Measurements from ENCODE around the gene PDE7B.

The PDE7B gene

DNA sequence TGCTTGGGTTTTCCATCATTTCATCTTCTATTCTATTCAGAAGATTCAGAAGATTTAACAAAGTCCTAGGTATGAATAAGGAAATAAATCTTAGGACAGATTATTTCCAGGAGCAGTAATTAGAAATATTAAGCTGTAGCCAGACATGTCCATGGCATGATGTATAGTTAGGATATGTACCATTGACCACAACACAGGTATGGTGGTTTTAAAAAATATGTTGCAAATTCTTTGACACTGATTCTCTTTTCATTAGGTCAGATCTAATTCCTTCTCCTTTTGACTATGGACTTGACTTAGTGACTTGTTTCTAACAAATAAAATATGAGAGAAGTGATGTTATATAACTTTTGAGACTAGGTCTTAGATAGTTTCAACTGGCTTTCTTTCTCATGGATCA, 23.5 kb upstream of the PDE7B start:
- no peak for DNase-seq (ENCODE audit: low read depth)
- TF ChIP-seq, protein P1, sequence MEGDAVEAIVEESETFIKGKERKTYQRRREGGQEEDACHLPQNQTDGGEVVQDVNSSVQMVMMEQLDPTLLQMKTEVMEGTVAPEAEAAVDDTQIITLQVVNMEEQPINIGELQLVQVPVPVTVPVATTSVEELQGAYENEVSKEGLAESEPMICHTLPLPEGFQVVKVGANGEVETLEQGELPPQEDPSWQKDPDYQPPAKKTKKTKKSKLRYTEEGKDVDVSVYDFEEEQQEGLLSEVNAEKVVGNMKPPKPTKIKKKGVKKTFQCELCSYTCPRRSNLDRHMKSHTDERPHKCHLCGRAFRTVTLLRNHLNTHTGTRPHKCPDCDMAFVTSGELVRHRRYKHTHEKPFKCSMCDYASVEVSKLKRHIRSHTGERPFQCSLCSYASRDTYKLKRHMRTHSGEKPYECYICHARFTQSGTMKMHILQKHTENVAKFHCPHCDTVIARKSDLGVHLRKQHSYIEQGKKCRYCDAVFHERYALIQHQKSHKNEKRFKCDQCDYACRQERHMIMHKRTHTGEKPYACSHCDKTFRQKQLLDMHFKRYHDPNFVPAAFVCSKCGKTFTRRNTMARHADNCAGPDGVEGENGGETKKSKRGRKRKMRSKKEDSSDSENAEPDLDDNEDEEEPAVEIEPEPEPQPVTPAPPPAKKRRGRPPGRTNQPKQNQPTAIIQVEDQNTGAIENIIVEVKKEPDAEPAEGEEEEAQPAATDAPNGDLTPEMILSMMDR (conservative IDR thresholded peaks at IDR 0.05; ENCODE audit: low read length): no peak

DNA sequence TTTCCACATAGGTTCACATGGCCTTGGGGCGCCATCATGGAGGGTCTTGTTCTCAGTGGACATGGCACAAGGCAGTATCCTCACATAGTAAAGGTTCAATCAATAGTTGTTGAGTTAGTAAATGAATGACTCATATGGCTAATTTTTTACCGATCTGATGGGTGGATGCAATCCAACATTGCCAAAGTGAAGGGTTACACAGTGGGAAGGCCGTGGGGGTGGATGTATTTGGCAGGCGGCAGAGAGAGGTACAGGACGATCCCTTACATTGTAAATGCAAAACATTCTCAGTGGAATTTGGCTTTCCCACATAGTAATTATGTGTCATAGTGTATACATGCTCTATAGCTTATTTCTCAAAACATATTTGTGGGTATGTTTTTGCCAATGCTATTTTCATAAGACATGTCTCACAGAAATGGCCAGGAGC, 21.0 kb upstream of the PDE7B start:
- TF ChIP-seq, protein P1 (conservative IDR thresholded peaks at IDR 0.05; ENCODE audit: low read length): no peak
- H3K4me3 ChIP-seq (ENCODE audit: low read length): no peak overlapping the region
- no peak for DNase-seq (ENCODE audit: low read depth)

More for the DNA sequence above, 23.5 kb upstream of the PDE7B start:
- no peak overlapping the region for H3K4me3 ChIP-seq (ENCODE audit: low read length)

DNA sequence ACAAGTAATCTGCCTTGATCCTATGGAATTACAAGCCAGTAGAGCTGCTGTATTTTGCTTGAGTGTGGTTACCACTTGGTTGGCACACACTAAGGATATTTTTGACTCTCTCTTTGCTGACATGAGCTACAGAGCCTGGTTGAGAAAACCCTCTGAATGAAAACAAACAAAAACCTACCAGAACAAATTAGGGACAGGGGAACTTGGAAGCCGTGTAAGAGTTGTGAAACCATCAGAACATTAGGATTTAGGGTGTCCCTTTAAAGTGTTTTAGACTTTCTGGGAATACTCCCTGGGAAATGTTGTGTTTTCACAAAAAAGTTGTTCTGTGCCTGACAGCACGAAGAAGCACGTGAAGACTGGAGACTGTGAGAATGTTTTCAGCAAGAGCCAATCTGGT, 20.5 kb upstream of the PDE7B start:
- no peak for DNase-seq (ENCODE audit: low read depth)
- TF ChIP-seq, protein P1 (conservative IDR thresholded peaks at IDR 0.05; ENCODE audit: low read length): no peak
- H3K4me3 ChIP-seq (ENCODE audit: low read length): no peak overlapping the region

DNA sequence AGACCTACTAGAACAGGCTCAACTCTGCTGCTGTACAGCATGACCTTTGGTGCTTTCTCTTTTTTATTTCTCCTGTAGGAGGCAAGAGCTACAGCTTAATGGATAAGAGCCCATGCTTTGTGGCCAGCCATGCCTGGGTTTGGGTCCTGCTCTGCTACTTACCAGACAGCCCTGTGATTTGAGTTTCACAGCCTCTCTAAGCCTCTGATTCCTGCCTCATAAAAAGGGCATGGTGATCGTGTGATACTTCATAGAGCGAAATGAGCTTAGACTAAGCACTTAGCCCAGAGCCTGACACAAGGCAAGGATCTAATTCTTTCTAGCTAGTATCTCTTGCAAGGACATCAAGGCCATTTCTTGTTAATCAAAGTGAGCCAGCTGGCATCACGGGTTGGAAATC, 19.3 kb upstream of the PDE7B start:
- no peak overlapping the region for H3K4me3 ChIP-seq (ENCODE audit: low read length)
- TF ChIP-seq, protein P1 (conservative IDR thresholded peaks at IDR 0.05; ENCODE audit: low read length): no peak
- no peak for DNase-seq (ENCODE audit: low read depth)

DNA sequence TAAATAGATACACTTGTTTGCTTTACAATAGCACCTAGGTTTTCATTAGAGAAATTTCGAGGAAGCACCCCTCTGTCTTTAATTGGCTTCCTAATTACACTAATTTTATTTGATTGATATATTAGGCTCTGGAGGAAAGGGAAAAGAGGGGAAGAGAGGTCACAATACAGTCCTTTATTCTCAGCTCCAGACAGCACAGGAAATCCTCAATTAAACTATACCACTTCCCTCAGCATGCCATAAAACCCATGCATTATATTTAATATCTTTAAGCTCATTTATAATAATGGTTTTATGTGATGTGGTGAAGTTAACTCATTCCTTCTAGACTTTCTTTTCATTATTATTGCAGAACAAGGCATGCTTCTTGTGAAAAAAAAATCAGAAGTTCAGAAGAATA, 17.7 kb upstream of the PDE7B start:
- no peak for DNase-seq (ENCODE audit: low read depth)
- no peak overlapping the region for H3K4me3 ChIP-seq (ENCODE audit: low read length)
- TF ChIP-seq, protein P1 (conservative IDR thresholded peaks at IDR 0.05; ENCODE audit: low read length): no peak

DNA sequence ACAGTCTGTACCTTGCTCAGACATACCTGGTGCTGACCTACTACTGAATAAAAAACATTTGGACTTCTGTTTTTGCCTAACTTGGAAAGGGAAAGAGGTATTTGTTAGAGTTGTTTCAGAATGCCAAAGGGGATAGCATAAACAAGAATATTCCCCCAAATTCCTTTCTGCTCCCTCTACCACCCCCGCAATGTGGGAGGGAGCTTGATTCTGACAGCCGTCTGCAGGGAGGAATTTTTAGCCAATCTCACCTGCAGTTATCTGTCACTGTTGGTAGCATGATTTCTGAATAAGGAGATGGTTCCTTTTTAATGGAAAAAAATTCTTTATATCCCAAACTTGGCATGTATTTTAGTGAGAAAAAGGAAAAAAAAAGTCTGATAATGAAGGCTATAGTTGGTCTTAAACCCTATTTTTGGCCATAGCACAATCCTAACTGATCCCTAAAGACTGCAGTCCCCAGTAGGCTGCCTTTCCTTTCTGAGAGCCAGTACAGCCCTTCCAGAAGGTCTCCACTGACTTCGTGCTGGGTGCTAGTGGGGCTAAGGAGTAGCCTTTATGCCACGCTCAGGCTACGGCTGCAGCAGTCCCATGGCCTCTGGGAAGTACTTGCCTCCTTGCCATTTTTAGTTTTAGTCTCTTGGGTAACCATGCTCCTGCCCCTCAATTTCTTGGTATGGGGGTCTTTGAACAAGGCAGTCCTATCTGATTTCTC, 13.6 kb upstream of the PDE7B start:
- DNase-seq (ENCODE audit: low read depth): no peak
- H3K4me3 ChIP-seq (ENCODE audit: low read length): no peak overlapping the region
- TF ChIP-seq, protein P1 (conservative IDR thresholded peaks at IDR 0.05; ENCODE audit: low read length): no peak

DNA sequence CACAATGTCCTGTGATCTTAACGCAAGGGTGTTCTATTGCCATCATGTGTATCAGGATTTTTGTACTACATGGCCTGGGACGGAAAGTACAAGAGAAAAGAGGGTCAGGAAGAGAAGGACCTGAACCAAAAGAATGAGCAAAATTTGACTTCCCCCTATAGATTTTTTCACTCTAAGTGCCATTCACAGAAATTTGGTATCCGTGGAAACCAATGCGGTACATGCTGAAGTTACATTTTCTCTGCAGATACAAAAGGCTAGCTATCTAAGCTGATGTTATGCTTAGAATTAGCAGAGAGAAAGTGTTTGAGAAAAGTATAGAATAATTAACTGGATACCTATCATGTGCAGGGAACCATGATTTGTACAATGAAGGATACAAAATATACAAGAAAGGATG, 12.4 kb upstream of the PDE7B start:
- TF ChIP-seq, protein P1 (conservative IDR thresholded peaks at IDR 0.05; ENCODE audit: low read length): no peak
- no peak overlapping the region for H3K4me3 ChIP-seq (ENCODE audit: low read length)
- no peak for DNase-seq (ENCODE audit: low read depth)

All from AG10803 (cell line).